GM19193 (cell line): ENCODE data around the gene RMI2.

Experiments
- POLR2A ChIP-seq: IDR thresholded peaks from 4 replicates; pipeline ENCODE4 v1.6.1; 2011; ENCODE audit not compliant: insufficient read depth, insufficient read length; ENCODE audit errors: extremely low read depth

The RMI2 gene

DNA sequence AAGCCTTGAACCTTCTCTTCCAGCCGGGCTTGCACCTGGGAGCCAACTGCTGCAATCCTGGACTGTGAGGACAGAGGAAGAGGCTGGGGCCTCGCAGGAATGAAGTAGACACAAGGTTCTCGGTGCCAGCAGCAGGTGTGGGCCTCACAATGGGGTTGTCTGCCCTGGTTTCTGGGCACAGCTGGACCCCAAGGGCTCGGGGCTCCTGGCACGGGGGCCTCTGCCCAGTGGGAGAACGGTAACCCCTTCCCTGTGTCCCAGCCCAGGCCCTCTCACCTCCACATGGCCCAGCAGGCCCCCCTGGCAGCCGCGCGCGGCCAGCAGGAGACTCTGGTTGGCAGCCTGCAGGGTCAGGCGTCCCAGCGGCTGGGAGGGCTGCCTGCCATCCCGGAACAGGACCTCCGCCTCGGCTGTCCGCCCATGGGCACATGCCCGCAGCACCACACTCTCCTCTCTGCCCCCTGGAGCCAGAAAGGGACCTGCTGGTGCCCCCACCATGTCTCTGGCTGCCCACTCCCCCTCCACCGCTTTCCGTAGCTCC is 46.9 kb downstream of the RMI2 start:
- no peak for TF ChIP-seq POLR2A

DNA sequence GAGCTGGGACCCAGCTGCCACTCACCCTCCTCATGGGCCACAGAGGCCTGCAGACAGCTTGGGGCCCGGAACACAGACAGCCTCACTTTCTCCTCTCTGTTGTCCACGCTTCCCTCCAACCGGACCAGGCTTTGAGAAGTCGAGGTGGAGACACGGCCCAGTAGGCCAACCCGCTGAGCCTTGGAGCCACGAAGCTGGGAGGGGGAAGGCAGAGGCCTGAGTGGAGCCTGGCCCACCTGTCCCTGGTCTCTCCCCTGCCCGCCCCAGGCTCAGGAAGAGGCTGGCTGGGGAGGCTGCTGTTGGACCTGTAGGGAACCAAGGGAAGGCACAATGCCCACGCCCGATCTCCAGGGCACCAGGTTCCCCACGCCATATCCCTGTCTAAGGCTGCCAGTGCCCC is 48.1 kb downstream of the RMI2 start:
- TF ChIP-seq POLR2A, result no peak

DNA sequence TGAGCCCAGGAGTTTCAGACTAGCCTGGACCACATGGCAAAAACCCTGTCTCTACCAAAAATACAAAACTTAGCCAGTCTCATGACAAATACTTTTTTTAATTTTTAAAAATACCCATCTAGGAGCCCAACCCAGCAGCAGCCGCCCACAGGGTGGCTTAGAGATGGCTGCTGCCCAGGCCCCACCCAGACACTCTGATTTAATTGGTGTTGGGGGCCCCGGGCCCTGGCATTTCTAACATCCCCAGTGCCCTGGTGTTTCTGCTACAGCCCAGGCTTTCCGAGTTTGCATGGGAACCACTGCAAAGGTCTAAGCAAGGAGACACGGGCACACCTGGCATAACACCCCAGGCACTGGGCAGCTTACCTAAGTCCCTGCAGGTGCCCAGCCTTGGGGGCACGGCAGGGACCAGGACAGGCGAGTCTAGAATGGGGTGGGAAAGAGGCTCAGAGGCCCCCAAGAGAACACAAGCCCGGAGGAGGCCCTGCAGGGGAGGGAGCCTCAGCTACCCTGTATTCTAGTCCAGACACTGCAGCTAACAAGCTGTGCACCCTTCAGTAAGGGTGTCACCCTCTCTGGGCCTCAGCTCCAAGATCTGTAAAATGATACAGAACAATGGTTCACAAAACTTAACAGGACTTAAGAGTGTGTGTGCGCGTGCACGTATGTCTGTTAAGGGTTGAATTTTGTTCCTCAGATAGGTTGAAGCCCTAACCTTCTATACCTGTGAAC is 48.8 kb downstream of the RMI2 start:
- TF ChIP-seq POLR2A, result no peak

DNA sequence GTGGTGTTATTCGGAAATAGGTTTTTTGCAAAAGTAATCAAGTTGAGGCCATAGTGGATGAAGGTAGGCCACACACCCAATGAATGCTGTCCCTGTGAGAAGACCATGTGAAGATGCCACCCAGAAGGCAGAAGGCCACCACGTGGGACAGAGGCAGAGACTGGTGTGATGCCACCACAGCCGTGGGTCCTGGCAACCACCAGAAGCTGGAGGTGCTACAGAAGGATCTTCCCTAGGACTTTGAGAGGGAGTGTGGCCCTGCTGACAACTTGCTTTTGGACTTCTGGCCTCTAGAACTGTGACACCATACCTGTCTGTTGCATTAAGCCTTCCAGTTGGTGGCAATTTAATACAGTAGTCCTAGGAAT is 49.3 kb downstream of the RMI2 start:
- TF ChIP-seq POLR2A, result no peak

DNA sequence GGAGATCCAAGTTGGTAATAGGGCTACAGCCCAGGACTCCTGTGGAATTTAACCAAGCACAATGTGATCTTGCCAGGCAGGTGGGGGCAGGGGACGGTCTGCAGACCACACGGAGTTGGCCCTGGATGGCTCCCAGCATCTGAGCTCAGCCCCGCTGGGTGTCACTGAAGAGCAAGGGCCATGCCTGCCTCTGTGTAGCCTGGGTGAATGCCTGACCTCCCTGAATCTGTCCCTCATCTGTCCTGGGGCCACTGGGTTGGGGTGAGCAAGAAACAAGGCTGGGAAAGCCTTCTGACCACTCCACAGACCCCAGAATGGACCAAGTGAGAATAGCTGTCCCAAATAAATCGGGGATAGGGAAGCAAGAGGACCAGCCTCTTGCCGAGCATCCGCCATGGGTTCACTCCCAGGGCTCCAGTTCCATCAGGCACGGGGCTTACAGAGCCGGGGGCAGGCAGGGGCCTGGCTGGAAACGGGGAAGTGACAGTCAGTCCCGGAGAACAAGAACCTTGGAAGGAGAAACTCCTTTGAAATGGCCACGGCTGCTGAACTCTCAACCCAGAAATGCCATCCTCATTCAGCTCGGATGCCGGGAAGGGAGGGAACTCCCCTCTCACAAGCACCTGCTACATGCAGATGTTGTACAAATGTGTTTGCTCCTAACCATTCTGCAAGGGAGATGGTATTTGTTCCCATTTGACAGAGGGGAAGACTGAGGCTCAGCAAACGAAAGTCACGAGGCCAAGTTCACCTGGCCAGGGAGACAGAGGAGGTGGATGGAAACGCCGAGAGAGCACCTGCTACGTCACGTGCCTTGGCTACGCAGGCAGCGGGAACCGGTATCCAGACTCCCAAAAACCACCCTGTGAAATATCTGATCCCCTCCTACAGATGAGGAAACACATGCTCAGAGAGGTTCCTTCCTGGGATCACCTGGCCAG is 50.0 kb downstream of the RMI2 start:
- TF ChIP-seq POLR2A, result no peak

DNA sequence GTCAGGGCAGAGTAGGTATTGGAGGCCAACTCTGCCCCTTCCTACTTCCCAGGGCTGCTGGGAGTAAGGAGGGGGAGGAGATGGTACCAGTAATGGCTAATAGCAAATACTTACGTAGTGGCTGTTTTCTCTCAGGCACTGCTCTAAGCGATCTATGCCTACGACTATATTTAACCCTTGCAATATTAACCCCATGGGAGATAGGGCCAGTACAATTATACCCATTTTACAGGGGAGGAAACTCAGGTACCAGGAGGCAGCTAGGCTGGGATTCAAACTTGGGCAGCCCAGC is 50.6 kb downstream of the RMI2 start:
- TF ChIP-seq POLR2A, result no peak

DNA sequence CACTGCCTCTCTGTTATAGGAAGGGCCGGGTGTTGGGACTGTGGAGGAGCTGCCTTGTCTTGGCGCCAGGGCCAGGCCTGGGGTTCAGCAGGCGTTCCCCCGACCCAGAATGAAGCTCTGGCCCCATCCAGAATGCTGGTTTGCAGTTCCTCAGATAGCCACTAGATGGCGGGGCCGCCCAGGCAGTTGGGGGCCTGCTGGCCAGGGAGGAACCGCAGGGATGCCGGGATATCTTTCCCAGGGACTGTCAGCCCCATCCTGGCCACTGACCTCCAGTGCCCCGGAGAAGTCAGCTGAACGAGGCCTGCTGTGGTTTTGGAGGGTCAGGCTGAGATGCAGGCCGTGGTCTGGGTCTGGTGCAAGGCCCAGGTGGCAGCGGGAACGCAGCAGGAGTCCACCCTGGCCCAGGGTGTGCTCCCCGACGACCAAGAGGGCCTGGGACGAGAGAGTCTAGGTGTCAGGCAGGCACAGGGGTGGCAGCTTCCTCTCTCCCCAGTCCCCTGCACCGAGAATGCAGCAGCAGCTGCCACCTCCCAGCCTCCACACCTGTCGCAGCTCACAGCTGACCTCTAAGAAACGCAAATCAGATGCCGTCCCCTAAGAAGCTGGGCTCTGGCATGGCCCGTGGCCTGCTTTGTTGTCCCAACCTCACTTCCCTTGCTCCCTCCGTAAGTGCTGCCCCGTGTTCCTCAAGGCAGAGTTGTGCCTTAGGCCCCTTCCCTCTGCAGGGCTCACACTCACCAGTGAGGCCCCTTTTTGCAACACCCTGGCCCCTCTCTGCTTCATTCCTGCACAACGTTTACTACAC is 51.2 kb downstream of the RMI2 start:
- TF ChIP-seq POLR2A, result no peak

DNA sequence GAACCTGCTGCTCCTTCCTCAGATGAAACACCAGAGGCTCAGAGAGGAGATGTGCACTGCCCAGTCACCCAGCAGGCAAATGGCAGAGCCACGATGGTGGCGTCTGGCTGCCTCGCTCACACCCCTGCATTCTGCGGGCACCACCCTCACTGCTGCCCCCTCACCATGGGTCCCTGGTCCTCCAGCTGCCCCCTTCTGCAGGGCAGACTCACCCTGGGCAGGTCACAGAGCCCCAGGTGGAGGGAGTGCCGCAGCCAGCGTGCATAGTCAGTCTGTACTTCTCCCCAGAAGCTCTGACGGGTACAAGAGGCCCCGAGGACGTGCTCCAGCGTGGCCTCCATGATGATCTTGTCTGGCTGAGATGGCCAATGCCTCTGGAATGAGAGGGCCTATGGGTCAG is 52.9 kb downstream of the RMI2 start:
- no peak for TF ChIP-seq POLR2A

DNA sequence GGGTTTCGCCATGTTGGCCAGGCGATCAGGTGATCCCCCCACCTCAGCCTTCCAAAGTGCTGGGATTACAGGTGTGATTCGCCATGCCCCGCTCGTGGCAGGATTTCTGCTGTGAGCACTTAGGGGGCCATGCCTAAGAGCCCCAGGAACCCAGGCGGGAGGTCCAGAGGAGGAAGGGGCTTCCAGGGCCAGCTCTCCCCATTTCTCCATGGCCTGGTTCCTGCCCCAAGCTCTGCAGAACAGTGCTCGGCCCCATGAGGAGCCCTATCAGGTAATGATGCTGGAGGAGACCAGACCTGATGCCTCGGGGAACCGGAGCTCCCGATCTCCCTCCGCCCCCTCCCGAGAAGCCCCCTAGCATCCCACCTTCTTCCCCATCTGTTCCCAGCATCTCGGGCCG is 53.6 kb downstream of the RMI2 start:
- no peak for TF ChIP-seq POLR2A

DNA sequence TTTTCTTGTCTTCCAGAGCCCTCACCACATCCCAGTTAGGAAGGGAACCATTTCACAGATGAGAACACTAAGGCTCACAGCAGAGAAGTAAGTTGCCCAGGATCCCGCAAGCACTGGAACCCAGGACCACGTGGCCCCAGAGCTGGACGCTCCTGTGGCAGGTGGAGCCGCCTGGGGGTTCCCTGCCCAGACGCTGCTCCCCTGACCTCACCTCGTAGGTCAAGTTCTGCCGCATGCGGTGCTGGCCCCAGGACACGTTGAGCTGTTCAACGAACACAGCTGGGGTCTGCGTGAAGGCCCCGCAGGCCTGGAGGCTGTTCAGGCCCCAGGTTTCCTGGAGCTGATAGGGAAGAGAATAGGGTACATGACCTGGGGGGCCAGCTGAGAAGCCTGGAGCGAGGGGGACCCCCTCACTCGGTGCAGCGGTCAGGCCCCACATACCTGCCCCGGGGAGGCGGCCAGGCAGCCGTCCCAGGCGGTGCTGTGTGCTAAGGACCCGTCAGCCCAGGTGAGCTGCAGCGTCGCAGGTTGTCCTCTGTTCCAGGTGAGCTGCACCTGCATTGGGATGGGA is 54.1 kb downstream of the RMI2 start:
- no peak for TF ChIP-seq POLR2A

DNA sequence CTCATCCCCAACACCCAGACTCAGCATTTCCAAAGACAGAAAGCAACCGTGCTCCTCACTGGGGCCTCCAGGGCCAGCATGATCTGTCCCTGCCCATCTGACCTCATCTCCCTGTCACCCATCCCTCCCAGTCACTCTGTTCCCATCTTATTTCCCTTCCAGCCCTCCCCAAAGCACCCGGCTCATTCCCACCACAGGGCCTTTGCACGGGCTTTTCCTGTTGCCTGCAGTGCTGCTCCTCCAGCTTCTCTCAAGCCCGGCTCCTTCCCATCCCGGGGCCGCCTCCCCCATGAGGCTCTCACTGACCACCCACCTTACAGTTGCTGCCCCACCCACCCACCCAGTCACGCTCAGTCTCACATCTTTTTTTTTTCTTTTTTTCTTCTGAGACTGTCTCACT is 54.8 kb downstream of the RMI2 start:
- TF ChIP-seq POLR2A, result no peak
